Epithelial cell of proximal tubule (primary cell): ENCODE results near the gene DTNA. TPM values are rescaled to one million over a fixed set of nuclear protein-coding genes. Genes with fewer than 3 reads are reported as not detected.

Source experiments
- DNase-seq: peaks from one replicate; pipeline ENCODE4 v3.0.0-alpha.2; 2011; ENCODE audit warnings: low read depth
- H3K4me3 ChIP-seq: 2 replicates; pipeline ENCODE4 v1.5.1; 2011; ENCODE audit warnings: low read depth, mild to moderate bottlenecking, low read length
- total RNA-seq: library from RNA; depleted of rRNA; stranded (reverse); fragments of >200 nt; gene quantifications from 2 replicates; pipeline ENCODE4 v1.2.3, GENCODE V29; 2015
- TF ChIP-seq, protein P1 (sequence below): conservative IDR thresholded peaks from 2 replicates; pipeline ENCODE4 v1.5.1; 2012; ENCODE audit warnings: low read depth, mild to moderate bottlenecking, low read length

DTNA gene
- total RNA-seq, 1 donor from 2014 or later, result 15.2 TPM

DNA sequence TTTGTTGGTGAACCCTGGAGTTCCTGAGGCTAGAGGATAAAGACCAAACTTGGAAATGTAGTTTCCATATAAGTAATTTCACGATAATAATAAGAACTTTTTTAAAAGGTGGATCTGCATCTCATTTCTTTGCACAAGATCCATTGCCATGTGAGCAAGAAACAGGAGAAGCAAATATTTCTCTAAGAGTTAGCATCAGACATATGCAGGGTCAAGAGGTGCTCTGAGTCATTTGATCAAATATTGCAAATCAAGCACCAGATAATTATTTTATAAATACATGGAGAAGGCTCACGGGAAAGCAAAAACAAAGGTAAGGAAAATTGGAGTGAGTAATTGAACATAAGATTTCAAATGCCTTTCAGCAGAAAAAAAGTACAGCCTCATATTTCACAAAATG lies 118.0 kb downstream of the DTNA start:
- H3K4me3 ChIP-seq, result no peak overlapping the region
- TF ChIP-seq, protein P1, sequence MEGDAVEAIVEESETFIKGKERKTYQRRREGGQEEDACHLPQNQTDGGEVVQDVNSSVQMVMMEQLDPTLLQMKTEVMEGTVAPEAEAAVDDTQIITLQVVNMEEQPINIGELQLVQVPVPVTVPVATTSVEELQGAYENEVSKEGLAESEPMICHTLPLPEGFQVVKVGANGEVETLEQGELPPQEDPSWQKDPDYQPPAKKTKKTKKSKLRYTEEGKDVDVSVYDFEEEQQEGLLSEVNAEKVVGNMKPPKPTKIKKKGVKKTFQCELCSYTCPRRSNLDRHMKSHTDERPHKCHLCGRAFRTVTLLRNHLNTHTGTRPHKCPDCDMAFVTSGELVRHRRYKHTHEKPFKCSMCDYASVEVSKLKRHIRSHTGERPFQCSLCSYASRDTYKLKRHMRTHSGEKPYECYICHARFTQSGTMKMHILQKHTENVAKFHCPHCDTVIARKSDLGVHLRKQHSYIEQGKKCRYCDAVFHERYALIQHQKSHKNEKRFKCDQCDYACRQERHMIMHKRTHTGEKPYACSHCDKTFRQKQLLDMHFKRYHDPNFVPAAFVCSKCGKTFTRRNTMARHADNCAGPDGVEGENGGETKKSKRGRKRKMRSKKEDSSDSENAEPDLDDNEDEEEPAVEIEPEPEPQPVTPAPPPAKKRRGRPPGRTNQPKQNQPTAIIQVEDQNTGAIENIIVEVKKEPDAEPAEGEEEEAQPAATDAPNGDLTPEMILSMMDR, result no peak
- DNase-seq, result no peak

DNA sequence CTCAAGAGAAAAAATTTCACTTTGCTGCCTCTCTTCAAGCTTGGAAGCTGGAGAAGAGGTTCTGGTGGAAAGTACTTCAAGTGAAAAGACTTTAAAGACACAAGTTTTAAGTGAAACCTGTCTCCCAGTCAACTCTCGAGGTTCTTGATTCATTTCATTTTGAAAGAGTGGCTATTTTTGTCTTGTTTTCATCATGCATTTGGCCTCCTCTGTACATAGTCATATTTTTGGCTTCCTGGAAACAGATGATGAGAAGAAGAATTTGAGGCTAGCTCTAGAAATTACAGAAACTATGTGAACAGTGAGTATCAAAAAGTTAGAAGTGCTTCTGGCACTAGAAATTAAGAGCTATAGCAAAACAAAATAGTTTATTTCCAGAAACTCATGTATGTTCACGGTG lies 124.8 kb downstream of the DTNA start:
- DNase-seq, result no peak
- no peak overlapping the region for H3K4me3 ChIP-seq
- TF ChIP-seq, protein P1, result no peak

DNA sequence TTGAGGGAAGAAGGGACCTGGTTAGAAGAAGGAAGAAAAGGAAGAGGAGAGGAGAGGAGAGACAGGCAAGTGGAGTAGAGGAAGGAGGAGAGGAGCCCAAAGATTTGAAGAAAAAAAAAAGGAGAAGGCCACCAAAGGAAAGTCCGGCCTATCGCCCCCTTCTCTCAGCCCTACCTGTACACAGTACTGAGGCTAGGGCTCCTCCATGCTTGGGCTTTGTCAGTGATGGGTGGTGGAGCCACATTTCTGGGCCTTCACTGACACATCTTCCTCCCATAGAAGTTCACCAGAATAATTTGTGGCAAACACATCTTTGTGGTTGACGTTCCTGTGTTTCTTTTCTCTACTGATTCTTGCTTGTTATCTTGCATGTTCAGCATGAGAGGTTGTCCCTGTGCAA lies 125.4 kb downstream of the DTNA start:
- no peak overlapping the region for H3K4me3 ChIP-seq
- no peak for DNase-seq
- TF ChIP-seq, protein P1, result no peak

DNA sequence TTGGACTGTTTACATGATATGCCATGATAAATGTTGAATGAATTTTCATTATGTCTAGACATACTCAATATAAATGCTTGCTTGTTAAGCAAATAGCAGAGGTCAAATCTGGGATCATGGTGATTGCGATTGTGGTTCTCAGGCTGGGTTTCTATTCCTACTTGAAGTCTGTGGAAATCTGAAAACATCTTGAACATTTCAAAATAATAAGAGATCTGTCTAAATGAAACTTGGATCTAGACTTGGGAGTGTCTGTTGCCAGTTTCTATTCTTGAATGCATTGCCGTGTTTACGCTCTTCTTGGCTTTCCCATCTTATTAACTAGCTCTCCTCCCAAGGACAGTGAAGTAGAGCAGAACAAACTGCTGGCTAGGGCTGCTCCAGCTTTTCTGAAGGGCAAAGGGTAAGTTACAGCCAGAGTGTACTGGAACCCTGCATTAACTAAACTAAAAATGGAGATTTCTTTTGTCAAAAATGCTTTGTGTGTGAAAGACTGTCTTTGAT lies 127.7 kb downstream of the DTNA start:
- DNase-seq, result no peak
- no peak overlapping the region for H3K4me3 ChIP-seq
- TF ChIP-seq, protein P1, result no peak

DNA sequence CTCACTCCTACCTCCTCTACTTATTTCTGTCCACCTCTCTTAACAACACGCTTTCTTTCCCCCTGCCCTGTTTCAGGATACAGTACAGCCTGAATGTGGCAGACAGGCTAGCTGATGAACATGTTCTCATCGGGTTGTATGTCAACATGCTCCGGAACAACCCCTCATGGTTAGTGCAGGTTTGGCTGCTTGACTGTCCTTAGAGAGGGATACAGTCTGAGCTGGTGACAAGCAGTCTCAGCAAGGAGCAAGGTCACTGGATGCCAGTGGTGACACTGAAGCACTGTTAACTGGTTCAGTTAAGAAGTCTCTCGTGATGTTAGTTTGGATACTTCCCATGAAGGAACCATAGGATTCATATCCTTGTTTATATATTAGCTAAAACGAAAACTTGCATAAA lies 128.6 kb downstream of the DTNA start:
- no peak overlapping the region for H3K4me3 ChIP-seq
- no peak for DNase-seq
- TF ChIP-seq, protein P1, result no peak

DNA sequence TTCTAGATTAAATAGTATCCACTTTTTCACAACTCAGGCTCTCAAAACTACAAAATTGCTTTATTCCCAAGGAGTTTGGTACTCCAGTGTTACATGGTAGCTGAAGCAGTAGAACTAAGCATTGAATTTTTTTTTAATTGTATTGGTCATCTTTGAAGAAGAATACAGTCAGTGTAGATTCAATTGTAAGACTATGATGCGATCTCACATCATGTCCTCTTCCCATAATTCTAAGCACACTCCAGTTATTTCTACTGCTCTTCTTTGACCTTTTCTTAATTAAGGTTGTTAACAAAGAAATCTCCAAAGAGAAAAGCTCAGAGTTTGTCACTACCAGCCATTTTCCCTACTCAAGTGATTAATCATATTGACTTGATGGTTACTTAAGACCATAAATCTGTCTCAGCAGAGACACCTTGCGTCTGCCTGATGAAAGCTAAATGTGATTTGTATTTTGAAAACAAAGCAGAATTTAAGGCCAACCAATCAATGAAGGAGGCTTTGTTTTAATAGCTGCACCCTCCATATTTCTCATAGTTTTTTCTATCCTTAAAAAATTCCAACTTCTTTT lies 130.2 kb downstream of the DTNA start:
- DNase-seq, result no peak
- TF ChIP-seq, protein P1, result peak; percentile 6
- H3K4me3 ChIP-seq, result no peak overlapping the region

DNA sequence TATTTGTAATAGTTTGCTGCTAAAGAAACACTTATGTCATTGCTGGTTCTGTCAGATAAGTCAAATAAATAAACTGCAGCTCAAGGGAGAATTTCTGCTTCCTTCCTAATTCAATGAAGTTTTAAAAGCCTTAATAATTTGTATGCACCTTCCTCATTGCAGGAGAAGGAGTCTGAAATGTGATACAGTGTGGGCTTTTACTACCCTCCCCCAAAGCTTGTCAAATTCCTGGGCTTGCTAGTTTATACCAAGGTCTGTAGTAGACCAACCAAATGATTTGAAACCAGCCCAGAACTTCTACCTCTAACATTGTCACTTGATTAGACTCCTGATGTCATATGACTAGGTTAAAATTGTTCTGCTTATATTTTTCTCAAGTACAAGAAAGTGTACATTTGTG lies 131.8 kb downstream of the DTNA start:
- TF ChIP-seq, protein P1, result no peak
- H3K4me3 ChIP-seq, result no peak overlapping the region

More for the DNA sequence above, 131.8 kb downstream of the DTNA start:
- no peak for DNase-seq
